HepG2 (cell line): ENCODE results near the gene MMP17. TPM values are rescaled to one million over a fixed set of nuclear protein-coding genes. Genes with fewer than 3 reads are reported as not detected.

Experiments used
- ATF5 ChIP-seq: sonication (generic); formaldehyde crosslinking; IDR thresholded peaks from 2 replicates; pipeline ENCODE4 v1.4.0; 2020; ENCODE audit warnings: mild to moderate bottlenecking, low read depth, missing genetic modification reagents
- CBFB ChIP-seq: sonication (generic); formaldehyde crosslinking; IDR thresholded peaks from 2 replicates; pipeline ENCODE4 v1.4.0; 2020; ENCODE audit warnings: missing genetic modification reagents
- CCDC6 ChIP-seq: sonication (generic); formaldehyde crosslinking; IDR thresholded peaks from 2 replicates; pipeline ENCODE4 v1.8.1; 2022; ENCODE audit warnings: mild to moderate bottlenecking, missing genetic modification reagents, moderate library complexity
- CSRNP1 ChIP-seq: sonication (generic); formaldehyde crosslinking; IDR thresholded peaks from 2 replicates; pipeline ENCODE4 v1.8.1; 2023; ENCODE audit warnings: mild to moderate bottlenecking, missing genetic modification reagents
- E2F2 ChIP-seq: sonication (generic); formaldehyde crosslinking; IDR thresholded peaks from 2 replicates; pipeline ENCODE4 v1.4.0; 2020; ENCODE audit warnings: missing genetic modification reagents, borderline replicate concordance
- FOXK2 ChIP-seq: fragments of 450-650 bp; IDR thresholded peaks from 2 replicates; pipeline ENCODE4 v1.6.1; 2016
- HMGXB3 ChIP-seq: sonication (generic); formaldehyde crosslinking; IDR thresholded peaks from 2 replicates; pipeline ENCODE4 v1.4.0; 2020; ENCODE audit warnings: missing genetic modification reagents, borderline replicate concordance
- NR2F2 ChIP-seq: IDR thresholded peaks from 2 replicates; pipeline ENCODE4 v1.6.1; 2012; ENCODE audit warnings: low read depth, inconsistent platforms, borderline replicate concordance
- PAF1 ChIP-seq: IDR thresholded peaks from 2 replicates; pipeline ENCODE4 v1.6.1; 2016; ENCODE audit warnings: missing genetic modification reagents, missing compliant biosample characterization
- PHF21A ChIP-seq: sonication (generic); formaldehyde crosslinking; IDR thresholded peaks from 2 replicates; pipeline ENCODE4 v1.5.0; 2020; ENCODE audit warnings: mild to moderate bottlenecking, missing genetic modification reagents
- PHF5A ChIP-seq: IDR thresholded peaks from one replicate; pipeline ENCODE4 v1.6.1; 2018; ENCODE audit warnings: low read depth, missing genetic modification reagents; ENCODE audit not compliant: unreplicated experiment
- SKI ChIP-seq: fragments of 450-650 bp; IDR thresholded peaks from one replicate; pipeline ENCODE4 v1.6.1; 2018; ENCODE audit warnings: mild to moderate bottlenecking; ENCODE audit not compliant: partially characterized antibody
- SP140L ChIP-seq: sonication (generic); formaldehyde crosslinking; IDR thresholded peaks from 2 replicates; pipeline ENCODE4 v1.4.0; 2020; ENCODE audit warnings: missing genetic modification reagents, borderline replicate concordance
- ZNF12 ChIP-seq: sonication (generic); formaldehyde crosslinking; IDR thresholded peaks from 2 replicates; pipeline ENCODE4 v1.5.0; 2020; ENCODE audit warnings: missing genetic modification reagents
- ZNF414 ChIP-seq: sonication (generic); formaldehyde crosslinking; IDR thresholded peaks from 2 replicates; pipeline ENCODE4 v1.5.0; 2020; ENCODE audit warnings: missing genetic modification reagents
- ZNF446 ChIP-seq: sonication (generic); formaldehyde crosslinking; IDR thresholded peaks from 2 replicates; pipeline ENCODE4 v1.5.0; 2020; ENCODE audit warnings: mild to moderate bottlenecking, missing genetic modification reagents
- ZNF556 ChIP-seq: sonication (generic); formaldehyde crosslinking; IDR thresholded peaks from 2 replicates; pipeline ENCODE4 v1.4.0; 2020; ENCODE audit warnings: mild to moderate bottlenecking, missing genetic modification reagents, borderline replicate concordance
- ZNF570 ChIP-seq: sonication (generic); formaldehyde crosslinking; IDR thresholded peaks from 2 replicates; pipeline ENCODE4 v1.4.0; 2020; ENCODE audit warnings: mild to moderate bottlenecking, missing genetic modification reagents, borderline replicate concordance
- ZNF709 ChIP-seq: sonication (generic); formaldehyde crosslinking; IDR thresholded peaks from 2 replicates; pipeline ENCODE4 v1.5.0; 2020; ENCODE audit warnings: mild to moderate bottlenecking, missing genetic modification reagents
- ZNF790 ChIP-seq: sonication (generic); formaldehyde crosslinking; IDR thresholded peaks from 2 replicates; pipeline ENCODE4 v1.8.0; 2022; ENCODE audit warnings: missing genetic modification reagents, mild to moderate bottlenecking, borderline replicate concordance
- polyA plus RNA-seq, 8 experiments: library from polyadenylated mRNA; depleted of rRNA in 3 of 8; stranded (reverse) in 7 of 8; unstranded in 1 of 8; fragments of >200 nt; fragmentation: Illumina TruSeq in 4 of 8; extraction: Trizol in 4 of 8; gene quantifications; 2 replicates each; pipeline versions ENCODE4 v1.2.1 to v1.2.3, GENCODE V29; 2011 to 2016; ENCODE audit warnings: low read depth in 4 of 8, missing spikeins in 1 of 8, mixed read lengths in 1 of 8; ENCODE audit not compliant: insufficient read depth in 1 of 8
- total RNA-seq, 5 experiments: library from RNA; depleted of rRNA; stranded (reverse); fragments of >200 nt; fragmentation: Illumina TruSeq; extraction: Trizol; gene quantifications; 2 replicates each; pipeline ENCODE4 v1.2.3, GENCODE V29; 2016; ENCODE audit warnings: low read depth in 1 of 5

MMP17 gene
- total and polyA plus RNA-seq, 2 of the 13 experiments (the other 11 are each of a cell fraction or from before 2014, with no cell fraction given) = 0.55 to 0.80 TPM

- TF ChIP-seq CSRNP1 (CRISPR knock-in tag) (peak; percentile 56; the same call in 1 of the 2 replicates), PAF1 (no peak), ZNF446 (CRISPR knock-in tag) (0 out of 2 replicates have a peak, but pooled peaks have one; percentile 61), HMGXB3 (CRISPR knock-in tag) (peak; percentile 85; the same call in 1 of the 2 replicates), PHF5A (CRISPR knock-in tag) (peak; percentile 67), ZNF570 (CRISPR knock-in tag) (no peak), CCDC6 (peak; percentile 83; the same call in 1 of the 2 replicates), FOXK2 (peak; percentile 4; the same call in 1 of the 2 replicates), ATF5 (peak; percentile 86; the same call in 1 of the 2 replicates), ZNF790 (CRISPR knock-in tag) (0 out of 2 replicates have a peak, but pooled peaks have one; percentile 47), ZNF414 (peak; percentile 96; the same call in 1 of the 2 replicates), ZNF709 (CRISPR knock-in tag) (peak; percentile 84), ZNF12 (CRISPR knock-in tag) (peak; percentile 74), PHF21A (CRISPR knock-in tag) (peak; percentile 97), NR2F2 (peak; percentile 89; the same call in 1 of the 2 replicates), SKI (peak; percentile 98), E2F2 (CRISPR knock-in tag) (no peak), SP140L (CRISPR knock-in tag) (no peak), ZNF556 (peak; percentile 95), CBFB (CRISPR knock-in tag) (peak; percentile 99)
Observed at GRCh38 chr12:131860472-131861260, 32.5 kb downstream of the MMP17 start (continued).
